Body of pancreas (tissue), 4 donors: ENCODE results near the gene RBCK1.
"Not testable (repeated sequence)": the region's sequence is repeated elsewhere in the genome, so short reads cannot be mapped to it uniquely, and the experiment has no call there.

Experiments
- CTCF ChIP-seq, 7 experiments: fragments of 450-650 bp in 4 of 7; fragments of 200-600 bp in 3 of 7; sonication (generic) in 3 of 7; IDR thresholded peaks; one replicate each; pipeline ENCODE4 v1.5.1; 2016 to 2019; ENCODE audit warnings: antibody characterized with exemption in 7 of 7
- POLR2A ChIP-seq, 3 donors: fragments of 450-650 bp; IDR thresholded peaks; one replicate each; pipeline ENCODE4 v1.6.1; 2016; ENCODE audit warnings: antibody characterized with exemption in 3 of 3, mild to moderate bottlenecking in 2 of 3

GRCh38 chr20:386634-387033, 21.5 kb upstream of the RBCK1 start:
- TF ChIP-seq CTCF, POLR2A (IDR thresholded peaks at IDR 0.05): not testable (repeated sequence)
